GM21360 (cell line): ENCODE measurements around the gene ALDH1L1.

ENCODE experiments used
- ATAC-seq: cut with Tn5 transposase; IDR thresholded peaks from one replicate; pipeline ENCODE4 v1.9.1; 2021; ENCODE audit warnings: mild to moderate bottlenecking, moderate library complexity; ENCODE audit not compliant: unreplicated experiment

The ALDH1L1 gene

GRCh38 chr3:126135406-126136076, 44.8 kb downstream of the ALDH1L1 start:
- no peak for ATAC-seq

- ATAC-seq: no peak
Measured at GRCh38 chr3:126135071-126135405, 45.3 kb downstream of the ALDH1L1 start.

- no peak for ATAC-seq
Measured at GRCh38 chr3:126134219-126134975, 46.0 kb downstream of the ALDH1L1 start.

GRCh38 chr3:126133606-126134005, 46.8 kb downstream of the ALDH1L1 start:
- ATAC-seq: no peak

- ATAC-seq: no peak
Measured at GRCh38 chr3:126132751-126133511, 47.5 kb downstream of the ALDH1L1 start.

GRCh38 chr3:126131881-126132750, 48.3 kb downstream of the ALDH1L1 start:
- ATAC-seq: no peak

- ATAC-seq: no peak
Measured at GRCh38 chr3:126130981-126131745, 49.2 kb downstream of the ALDH1L1 start.

GRCh38 chr3:126130081-126130855, 50.1 kb downstream of the ALDH1L1 start:
- no peak for ATAC-seq

- ATAC-seq: no peak
Measured at GRCh38 chr3:126129398-126129891, 50.9 kb downstream of the ALDH1L1 start.

- ATAC-seq: no peak
Measured at GRCh38 chr3:126128504-126129397, 51.6 kb downstream of the ALDH1L1 start.

GRCh38 chr3:126127904-126128303, 52.5 kb downstream of the ALDH1L1 start:
- no peak for ATAC-seq

GRCh38 chr3:126127452-126127851, 52.9 kb downstream of the ALDH1L1 start:
- ATAC-seq: no peak

GRCh38 chr3:126126811-126127431, 53.5 kb downstream of the ALDH1L1 start:
- no peak for ATAC-seq

- ATAC-seq: no peak
Measured at GRCh38 chr3:126126286-126126685, 54.1 kb downstream of the ALDH1L1 start.

GRCh38 chr3:126125781-126126251, 54.6 kb downstream of the ALDH1L1 start:
- ATAC-seq: no peak

- no peak for ATAC-seq
Measured at GRCh38 chr3:126125341-126125740, 55.0 kb downstream of the ALDH1L1 start.

- no peak for ATAC-seq
Measured at GRCh38 chr3:126124896-126125295, 55.5 kb downstream of the ALDH1L1 start.
